Ecto neural progenitor cell (in vitro differentiated cells): ENCODE results near the gene OR2K2.
"Not testable (repeated sequence)": the region's sequence is repeated elsewhere in the genome, so short reads cannot be mapped to it uniquely, and the experiment has no call there.

Experiments used
- DNase-seq: peaks from one replicate; pipeline ENCODE4 v3.0.0-alpha.2; 2018; ENCODE audit warnings: low spot score

The OR2K2 gene, protein sequence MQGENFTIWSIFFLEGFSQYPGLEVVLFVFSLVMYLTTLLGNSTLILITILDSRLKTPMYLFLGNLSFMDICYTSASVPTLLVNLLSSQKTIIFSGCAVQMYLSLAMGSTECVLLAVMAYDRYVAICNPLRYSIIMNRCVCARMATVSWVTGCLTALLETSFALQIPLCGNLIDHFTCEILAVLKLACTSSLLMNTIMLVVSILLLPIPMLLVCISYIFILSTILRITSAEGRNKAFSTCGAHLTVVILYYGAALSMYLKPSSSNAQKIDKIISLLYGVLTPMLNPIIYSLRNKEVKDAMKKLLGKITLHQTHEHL

DNA sequence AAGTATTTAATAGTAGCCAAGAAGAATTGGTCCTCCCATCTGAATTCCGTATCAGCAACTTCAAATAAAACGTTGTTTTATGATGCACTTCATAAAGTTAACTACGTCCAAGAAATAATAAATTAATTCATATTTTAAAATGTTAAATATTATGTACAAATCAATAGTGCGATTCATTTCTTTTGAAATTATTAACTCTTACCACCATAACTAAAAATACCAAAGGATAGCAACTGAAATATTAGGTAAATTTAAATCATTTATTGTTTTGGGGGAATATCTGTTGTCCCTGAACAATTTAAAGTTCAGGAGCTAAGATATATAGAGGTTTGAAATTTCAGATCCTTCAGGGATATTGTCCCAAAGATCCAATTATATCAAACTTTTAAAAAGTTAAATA is at the start of gene OR2K2:
TSS of gene OR2K2 (minus strand) at position 101 of the 400 bp plus-strand sequence. CDS start 1,791 bp downstream, outside the sequence.
- DNase-seq, result no peak

DNA sequence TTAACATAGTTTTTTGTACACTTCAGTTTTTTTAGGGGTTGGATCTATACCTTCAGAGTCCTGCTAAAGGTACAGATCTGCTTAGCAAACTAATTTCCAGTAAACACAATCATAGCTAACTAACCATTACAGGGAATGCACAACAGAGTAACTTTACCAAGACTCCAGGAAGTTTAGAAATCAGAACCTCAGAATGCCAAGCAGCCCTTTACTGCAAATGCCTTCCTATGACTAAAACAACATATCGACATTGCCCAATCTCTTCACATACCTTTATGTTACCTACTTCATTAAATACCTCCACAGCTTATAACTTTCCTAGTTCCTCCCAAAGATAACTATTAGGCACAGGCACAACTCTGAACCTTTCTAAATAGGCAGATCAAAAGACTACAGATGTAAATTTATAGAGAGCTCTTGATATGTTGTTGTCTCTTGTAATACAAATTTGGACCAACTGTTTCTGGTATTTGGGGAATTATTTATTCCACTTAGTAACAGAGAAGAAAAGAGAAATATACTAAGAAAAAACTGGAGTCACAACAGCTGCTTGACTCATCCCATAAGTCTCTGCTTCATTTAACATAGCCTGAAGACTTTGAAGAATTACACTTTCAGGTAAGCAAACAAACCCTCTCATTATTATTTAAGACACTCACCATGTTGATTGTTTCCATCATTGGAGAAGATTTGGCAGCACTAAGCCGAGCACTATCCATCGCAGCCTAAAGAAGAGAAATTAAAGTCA is 46.0 kb upstream of the OR2K2 start:
- no peak for DNase-seq

DNA sequence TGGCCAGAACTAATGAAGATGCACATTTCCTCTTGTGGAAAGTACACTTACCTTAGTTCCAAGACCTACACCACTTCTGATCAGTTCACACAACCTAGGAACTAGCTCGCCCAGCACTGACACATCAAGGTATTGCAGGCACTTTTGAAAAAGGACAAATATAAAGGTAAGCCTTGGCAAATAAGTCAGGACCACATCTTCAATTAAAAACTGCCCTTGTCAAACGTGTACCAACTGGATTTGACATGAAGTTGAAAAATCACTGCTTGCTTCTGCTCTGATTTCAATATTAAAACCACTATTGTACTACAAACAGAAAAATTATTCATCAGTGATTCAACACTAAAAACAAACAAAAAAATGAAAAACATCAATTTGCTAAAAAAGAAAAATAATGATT is 45.0 kb upstream of the OR2K2 start:
- DNase-seq, result no peak

DNA sequence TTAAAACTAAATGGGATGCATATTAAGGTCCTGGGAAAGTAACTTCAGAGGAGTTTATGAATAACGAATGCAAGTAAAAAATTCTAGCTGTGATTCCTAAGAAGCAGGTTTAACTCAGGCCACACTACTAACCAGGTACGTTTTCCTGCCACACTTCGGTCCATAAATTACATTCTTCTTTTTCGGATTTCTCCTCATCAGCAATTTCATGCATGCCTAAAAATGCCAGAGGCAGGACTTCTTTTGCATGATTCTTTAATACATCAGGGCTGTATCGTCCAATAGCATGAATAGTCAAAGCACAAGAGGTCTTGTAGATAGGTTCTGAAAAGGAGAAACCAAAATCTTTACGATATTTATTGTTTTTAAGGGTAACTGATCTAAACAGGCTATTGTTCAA is 42.3 kb upstream of the OR2K2 start:
- DNase-seq, result no peak

DNA sequence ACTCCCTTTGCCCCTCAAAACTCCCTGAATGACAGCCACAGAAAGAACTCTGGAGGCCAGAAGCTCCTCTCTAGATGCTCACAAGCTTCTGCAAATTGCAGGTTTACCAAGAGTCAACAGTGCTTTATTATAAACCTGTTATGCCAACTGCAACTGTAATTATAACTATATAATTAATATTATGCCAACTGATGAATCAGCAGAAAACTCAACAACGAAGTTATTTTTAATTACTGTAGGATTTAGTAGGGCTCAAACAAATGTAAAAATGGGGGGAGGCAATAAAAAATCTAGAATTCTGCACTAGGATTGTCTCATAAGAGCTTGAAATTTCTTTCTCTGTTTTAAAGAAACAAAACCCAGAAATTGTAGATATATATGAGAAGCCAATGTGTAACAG is 37.0 kb upstream of the OR2K2 start:
- no peak for DNase-seq

DNA sequence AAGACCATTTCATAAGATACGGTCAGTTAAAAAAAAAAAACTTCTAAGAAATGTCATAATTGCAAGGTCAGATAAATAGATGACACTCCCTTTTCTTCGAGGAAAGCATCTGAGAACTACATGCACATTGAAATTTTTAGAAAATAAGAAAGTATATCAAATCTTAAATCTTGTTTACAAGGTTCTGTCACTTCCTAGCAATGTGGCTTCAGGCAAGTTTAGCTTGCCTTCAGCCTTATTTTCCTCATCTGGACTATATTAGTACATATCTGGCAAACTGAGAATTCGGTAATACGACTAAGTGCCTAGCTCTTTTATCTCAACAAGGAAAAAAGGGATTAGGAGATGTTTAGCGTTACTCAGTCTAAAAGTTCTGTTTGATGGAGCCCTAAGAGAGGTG is 32.5 kb upstream of the OR2K2 start:
- DNase-seq, result no peak

DNA sequence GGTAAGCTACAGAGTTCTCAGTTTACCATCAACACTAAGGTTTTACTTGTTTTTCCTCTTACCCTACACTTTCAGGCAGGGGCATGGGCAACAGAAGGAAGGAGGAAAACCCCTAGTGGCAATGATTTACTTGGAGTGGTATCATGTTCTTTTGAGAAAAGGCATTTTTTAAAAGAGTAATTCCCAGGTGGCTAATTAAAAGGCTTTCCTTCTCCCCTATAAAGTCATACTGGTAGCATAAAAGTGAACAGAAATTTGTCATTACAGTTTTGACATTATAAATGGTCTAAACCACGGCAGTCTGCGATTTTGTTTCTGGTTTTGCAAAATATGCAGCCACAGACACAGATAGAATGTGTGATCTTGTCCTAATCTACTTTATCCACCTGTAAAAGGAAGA is 30.9 kb upstream of the OR2K2 start:
- no peak for DNase-seq

DNA sequence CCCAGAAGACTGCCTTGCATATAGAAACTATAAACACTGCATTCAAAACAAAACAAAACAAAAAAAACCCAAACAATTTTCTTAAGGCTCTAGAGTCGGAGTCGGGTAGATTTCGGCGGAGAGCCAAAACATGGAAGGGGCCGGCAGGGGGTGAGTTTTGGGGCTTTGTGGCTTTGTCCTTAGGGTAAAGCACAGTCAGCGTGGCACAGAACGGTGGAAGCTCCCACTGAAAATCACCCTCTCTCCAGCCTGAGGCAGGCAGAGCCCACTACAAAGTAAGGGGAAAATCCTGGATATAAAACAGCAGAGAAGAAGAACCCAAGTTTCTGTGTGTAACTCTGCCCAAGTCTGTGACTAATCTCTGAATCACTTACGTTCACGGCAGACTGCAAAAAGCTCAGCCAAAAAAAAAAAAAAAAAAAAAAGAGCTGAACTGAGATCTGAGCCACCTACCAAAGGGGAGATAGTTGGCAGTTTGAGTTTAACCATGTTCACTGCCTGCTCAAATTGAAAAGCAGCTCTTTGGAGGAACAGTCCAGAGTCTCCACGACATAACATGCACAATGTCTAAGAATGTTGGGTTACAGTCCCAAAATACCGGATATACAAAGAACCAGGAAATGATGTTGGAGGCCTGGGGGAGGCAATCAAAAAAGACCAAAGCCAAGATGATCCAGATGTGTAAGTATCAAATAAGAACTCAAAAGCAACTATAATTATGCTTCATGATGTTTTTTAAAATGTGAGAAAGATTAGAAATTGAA is 26.6 kb upstream of the OR2K2 start:
- DNase-seq, result peak; percentile 44

DNA sequence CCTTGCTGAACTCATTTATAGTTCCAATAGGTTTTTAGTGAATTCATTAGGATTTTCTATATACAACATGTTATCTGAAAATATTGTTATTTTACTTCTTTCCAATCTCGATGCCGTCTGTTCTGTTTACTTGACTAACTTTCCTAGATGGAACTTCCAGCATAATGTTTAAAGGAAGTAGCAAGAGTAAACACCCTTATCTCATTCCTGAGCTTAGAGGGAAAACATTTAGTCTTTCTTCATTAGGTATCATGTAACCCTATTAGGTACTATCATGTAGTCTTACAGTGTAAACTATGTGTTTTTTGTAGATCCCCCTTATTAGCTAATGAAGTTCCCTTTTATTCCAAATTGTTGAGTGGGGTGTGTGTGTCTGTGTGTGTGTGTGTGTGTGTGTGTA is 22.5 kb upstream of the OR2K2 start:
- no peak for DNase-seq

DNA sequence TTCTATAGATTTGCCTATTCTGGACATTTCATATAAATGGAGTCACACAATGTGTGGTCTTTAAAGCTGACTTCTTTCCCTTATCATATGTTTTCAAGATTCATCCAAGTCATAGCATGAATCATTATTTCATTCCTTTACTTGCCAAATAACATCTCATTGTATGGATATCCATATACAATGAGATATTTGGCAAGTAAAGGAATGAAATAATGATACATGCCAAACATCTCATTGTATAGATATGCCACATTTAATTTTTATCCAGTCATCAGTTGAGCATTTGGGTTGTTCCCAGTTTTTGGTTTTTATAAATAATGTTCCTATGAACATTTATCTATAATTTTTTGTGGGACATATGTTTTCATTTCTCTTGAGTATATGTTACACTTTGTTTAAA is 20.5 kb upstream of the OR2K2 start:
- no peak for DNase-seq

DNA sequence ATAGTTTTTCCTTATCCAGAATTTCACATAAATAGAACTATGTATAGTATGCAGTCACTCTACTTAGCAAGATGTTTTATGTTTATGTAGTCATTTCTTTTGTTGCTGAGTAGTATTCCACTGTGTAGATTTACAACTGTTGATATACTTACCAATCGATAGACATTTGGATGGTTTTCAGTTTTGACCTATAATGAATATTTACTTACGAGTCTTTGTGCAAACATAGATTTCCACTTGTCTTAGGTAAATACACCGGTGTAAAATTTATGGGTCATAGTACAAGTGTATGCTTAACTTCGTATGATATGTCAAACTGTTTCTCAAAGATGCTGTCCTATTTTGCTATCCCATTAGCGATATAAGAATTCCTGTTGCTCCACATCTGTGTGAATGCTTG is 19.7 kb upstream of the OR2K2 start:
- DNase-seq, result no peak

DNA sequence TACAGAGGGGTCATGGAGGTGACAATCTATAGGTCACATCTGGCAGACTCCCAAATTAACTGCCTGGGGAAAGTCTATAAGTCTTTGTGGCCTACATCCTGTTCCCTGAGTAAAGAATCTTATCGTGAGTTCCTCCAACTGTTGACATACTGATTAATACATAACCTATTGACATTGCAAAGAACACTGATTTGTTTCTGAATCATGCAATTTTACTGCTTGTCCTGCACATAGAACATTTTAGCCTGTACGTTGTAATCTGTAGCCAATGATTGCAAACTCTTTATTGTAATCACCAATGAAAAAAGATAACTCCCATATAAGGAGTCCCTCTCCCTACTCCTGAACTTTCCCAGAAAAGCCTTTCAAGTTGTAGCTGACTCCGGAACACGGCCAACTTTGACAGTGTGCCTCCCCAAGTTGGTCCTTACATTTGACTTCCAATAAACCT is 18.8 kb upstream of the OR2K2 start:
- no peak for DNase-seq

DNA sequence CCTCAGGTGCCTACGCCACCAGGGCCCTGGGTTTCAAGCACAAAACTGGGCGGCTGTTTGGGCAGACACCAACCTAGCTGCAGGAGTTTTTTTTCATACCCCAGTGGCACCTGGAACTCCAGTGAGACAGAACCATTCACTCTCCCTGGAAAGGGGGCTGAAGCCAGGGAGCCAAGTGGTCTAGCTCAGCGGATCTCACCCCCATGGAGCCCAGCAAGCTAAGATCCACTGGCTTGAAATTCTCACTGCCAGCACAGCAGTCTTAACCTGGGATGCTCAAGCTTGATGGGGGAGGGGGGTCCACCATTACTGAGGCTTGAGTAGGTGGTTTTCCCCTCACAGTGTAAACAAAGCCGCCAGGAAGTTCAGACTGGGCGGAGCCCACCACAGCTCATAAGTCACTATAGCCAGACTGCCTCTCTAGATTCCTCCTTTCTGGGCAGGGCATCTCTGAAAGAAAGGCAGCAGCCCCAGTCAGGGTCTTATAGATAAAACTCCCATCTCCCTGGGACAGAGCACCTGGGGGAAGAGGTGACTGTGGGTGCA is 4.4 kb upstream of the OR2K2 start:
- DNase-seq, result not testable (repeated sequence)

DNA sequence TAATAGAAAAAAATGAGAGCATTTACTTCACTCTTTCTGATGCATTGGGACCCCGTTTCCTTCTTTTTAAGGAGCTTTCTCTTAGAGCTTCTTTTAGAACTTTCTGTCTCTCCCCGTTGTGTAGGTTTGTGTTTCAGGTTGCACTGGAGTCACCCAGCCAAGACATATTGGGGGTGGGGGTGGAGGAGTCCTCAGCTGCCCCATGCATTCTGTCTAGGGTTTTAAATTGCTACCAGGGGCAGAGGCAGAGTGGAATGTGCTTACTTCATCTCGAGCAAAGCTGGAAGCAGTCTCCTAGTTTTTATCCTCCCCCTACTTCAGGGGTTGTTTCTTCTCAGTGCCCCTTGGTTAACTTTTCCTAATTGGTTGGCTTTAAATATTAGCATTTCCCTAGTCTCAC is 9.4 kb downstream of the OR2K2 start:
- no peak for DNase-seq

DNA sequence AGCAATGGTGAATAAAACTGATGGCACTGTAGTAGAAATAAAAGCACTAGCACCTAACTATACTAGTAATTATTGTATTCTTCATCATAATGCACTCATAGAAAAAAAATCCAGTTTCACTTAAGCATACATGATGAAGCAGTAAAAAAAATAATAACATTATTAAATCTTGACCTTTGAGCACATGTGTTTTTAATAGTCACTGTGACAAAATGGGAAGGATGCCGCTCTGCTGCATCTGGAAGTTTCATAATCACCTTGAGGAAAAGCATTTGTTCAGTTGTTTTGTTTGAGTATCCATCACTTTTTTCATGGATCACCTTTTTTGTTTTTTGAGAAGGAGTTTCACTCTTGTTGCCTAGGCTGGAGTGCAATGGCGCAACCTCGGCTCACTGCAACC is 13.2 kb downstream of the OR2K2 start:
- DNase-seq, result no peak

DNA sequence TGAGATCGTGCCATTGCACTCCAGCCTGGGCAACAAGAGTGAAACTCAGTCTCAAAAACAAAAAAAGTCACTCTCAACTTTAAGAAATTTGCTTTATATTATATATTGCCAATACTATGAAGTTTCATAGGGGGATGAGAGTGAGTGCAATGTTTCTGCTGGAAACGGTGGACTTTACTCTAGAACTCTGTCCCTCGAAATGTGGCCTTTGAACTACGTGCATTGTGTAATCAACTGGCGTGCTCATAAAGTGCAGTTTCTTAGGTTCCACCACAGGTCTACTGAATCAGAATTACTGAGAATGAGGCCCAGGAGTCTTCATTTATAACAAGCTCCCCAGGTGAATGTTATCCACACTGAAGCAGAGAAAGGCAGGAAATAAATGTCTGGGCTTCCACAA is 24.1 kb downstream of the OR2K2 start:
- DNase-seq, result no peak

DNA sequence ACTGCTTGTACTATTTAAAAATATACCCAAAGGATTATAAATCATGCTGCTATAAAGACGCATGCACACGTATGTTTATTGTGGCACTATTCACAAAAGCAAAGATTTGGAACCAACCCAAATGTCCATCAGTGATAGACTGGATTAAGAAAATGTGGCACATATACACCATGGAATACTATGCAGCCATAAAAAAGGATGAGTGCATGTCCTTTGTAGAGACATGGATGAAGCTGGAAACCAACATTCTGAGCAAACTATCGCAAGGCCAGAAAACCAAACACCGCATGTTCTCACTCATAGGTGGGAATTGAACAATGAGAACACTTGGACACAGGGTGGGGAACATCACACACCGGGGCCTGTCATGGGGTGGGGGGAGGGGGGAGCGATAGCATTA is 26.0 kb downstream of the OR2K2 start:
- not testable (repeated sequence) for DNase-seq

DNA sequence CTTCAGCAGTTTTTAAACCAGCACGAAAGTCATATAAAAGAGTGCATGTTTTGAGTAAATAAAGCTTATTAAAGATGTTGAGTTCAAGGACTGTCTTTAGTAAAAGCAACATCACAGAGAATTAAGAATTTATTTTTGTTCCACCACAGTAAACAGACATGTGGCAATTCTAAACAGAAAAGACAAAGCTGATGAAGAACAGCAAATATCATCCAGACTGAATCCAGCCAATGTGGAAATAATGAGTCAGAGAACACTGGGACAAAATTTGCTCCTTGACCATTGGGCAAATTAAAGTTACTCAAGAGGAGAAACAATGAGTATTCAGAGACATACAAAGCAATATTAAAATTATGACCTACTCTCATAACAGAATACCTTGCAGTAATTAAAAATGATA is 28.8 kb downstream of the OR2K2 start:
- DNase-seq, result no peak

DNA sequence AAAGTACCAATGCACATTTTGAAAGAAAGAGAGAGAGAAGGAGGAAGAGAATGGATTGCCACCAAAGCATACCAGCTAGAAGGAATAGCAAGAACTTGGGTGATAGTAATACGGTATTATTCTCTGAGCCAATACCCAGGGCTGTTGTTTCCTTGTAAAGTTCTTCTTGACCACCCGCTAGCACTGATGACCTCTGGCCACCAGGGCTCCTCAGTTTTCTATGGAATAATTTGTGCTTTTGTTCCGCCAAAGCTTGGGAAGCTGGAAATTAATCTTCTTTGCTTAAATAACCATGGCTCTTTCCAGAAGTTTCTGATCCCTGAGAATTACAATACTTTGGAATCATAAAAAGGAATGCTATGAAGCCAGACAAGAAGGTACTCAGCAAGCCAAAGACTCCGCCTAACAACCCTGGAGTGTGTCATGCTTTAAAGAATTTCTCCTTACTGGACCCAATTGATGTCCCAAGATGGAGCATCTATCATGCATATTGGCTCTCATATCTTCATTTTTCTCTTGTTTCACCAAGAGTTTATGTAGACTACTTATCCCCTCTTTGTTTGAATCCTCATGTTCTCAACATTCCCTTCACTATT is 29.8 kb downstream of the OR2K2 start:
- no peak for DNase-seq

DNA sequence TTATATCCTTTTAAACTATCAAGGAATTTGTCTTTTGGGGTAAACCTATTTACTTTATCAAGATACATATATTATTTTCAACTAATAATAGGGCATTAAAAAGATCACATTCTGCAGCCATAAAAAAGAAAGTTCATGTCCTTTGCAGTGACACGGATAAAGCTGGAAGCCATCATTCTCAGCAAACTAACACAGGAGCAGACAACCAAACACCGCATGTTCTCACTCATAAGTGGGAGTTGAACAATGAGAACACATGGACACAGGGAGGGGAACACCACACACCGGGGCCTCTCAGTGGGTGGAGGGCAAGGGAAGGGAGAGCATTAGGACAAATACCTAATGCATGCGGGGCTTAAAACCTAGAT is 30.4 kb downstream of the OR2K2 start:
- not testable (repeated sequence) for DNase-seq

DNA sequence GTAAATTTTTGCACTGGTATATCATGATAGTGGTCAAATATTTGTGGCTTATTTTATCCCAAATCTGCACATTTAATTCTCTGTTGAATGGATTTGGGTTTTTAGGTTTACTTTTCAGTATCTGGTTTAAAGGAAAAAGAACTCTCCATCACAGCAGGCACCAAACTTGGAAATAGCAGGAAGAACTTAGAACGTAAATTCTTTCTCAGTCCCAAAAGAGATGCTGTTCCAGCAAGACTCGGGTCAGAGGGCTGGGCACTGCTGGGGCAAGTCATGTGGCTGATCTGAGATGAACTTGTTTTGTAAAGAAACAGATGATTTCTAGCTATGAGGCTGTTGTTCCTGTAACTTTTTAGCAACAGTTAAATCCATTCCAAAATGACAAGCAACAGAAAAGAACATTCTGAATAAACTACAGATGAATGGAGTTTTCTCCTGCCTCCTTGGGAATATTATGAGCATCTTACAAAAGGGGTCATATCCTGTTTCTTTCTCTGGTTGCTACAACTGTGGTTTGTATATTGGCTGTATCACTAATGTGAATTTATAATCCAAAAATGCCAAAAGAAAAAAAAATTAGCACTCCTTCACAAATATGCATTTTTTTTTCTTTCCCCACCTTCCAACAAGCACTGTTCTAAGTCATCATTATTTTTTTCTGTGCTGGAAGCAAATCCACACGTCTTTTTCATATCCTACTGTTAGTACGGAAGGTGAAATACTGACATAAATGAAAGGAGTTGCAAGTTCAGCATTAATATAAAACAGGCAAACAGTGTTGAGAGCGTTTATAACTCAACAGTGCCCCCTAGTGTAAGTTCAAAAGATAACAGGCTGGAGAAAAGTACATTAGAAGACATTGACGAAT is 31.1 kb downstream of the OR2K2 start:
- DNase-seq, result no peak
